Kasumi-1 (cell line): Measurements from ENCODE around the gene HCLS1.
"Not testable (repeated sequence)": the region's sequence is repeated elsewhere in the genome, so short reads cannot be mapped to it uniquely, and the experiment has no call there.

Experiments used
- DNase-seq, 2 experiments: peaks; one replicate each; lab custom pipeline; 2025; lab: John Stamatoyannopoulos, UW

The HCLS1 gene

DNA sequence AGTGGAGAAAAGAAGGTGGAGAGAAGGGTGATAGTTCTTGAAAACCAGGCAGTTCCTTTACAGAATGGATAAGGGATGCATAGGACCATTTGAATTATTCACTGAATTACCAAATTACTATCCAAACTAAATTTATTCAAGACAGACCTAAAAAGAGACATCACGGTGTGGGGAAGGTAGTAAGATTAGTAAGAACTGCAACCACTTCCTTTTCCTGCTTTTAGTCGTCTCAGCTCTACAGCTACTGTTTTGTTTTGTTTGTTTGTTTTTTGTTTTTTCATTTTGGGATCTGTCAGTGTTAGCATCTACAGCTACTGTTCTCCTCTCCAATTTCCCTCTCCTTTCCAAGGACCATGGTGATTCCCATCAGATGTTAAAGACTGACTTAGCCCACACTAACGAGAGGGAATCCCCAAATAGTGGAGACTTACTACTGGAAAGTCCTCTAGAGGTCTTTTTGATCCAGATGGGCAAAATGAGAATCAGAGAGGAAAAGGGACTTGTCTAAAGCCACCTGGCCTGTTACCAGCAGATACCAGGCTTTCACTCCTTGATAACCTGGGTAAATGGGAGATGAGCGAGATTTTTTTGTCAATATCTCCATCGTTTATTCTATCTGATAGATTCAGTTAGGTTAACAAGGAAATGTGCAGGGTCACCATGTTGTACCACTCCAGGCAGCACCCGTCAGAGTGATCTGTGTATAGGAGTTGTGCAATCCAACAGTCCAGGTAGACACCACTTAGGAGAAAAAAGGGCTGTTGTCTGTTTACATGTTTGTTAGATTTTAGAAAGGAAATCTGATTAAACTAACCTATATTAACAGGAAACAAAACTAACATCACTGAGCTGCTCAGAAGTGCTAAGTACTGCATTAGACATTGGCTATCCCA lies 6.0 kb downstream of the HCLS1 start:
- no peak for DNase-seq

DNA sequence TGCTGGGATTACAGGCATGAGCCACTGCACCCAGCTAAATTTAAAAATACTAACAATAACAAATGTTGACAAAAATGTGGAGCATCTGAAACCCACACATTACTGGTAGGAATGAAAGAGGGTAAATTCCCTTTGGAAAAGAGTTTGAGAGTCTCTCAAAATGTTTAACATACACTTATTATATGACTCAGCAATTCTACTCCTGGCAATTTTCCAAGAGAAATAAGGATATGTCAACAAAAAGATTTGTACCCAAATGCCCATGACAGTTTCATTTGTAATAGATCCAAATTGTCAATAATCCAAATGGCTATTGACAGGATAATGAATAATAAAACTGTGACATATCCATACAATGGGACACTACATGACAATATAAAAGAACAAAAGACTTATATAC lies 9.0 kb downstream of the HCLS1 start:
- DNase-seq = no peak

DNA sequence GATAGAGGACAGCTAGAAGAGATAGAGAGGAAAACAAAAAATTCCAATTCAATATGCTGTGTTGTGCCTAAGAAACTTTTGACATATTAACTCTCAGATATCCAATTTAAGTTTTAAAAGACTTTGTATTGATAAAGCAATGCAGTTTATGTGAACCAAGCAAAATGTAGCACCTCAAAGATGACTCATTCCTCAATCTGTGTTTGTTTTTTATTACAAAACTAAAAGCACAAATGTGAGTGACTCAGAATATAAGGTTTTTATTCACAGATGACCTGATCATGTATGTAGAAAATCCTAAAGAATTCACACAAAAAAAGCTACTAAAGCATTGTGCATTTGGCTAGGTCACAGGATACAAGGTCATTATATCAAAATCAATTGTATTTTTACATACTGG lies 11.1 kb downstream of the HCLS1 start:
- DNase-seq = no peak

DNA sequence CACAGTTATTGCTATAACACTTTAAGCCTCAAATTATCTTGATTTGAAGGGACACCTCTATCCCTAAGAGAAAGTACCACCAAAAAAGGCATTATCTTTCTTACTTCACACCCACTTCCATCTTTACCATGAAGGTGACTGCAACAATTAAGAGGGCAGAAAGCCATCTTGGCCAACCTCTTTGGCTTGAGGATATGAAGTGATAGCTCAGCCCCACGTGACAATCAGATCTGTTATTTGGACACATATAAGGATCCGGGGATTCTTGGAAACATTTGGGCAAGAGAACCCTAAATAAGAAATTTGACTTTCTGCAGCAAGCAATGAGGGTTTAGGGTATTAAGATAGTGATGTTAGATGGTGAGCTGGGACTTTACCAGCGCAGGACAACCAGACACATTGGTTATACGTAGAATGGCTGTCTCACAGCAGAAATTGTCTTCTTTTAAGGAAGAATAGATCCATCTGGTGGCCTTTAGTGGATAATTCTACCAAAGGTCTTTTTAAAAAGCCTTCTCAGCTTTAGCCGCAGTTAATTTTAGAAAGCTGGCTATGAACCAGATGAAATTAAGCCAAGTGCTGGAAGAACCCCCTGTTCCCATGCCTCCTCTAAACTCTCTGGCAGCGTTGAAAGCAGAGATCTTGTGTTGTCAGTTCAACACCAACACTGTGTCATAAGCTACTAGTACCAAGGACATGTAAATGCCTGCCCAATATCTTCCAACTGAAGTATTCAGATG lies 12.3 kb downstream of the HCLS1 start:
- DNase-seq = no peak

DNA sequence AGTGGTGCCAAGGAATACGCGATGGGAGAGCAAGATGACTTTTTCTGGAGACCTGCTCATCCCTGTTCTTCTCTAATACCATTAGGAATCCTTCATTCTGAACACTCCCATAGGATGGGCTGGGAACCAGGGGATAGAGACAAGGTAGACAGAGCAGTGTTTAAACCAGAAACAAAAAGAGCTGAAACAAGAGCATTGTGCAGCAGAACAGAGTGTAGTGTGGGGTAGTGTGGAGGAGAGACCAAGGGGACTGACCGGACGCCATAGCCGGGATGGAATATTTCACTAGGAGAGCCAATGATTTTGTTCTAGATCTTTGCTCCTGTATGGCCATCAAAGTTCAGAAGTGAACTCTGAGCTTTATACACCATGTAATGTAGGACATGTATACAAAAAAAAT lies 15.6 kb downstream of the HCLS1 start:
- DNase-seq = no peak

DNA sequence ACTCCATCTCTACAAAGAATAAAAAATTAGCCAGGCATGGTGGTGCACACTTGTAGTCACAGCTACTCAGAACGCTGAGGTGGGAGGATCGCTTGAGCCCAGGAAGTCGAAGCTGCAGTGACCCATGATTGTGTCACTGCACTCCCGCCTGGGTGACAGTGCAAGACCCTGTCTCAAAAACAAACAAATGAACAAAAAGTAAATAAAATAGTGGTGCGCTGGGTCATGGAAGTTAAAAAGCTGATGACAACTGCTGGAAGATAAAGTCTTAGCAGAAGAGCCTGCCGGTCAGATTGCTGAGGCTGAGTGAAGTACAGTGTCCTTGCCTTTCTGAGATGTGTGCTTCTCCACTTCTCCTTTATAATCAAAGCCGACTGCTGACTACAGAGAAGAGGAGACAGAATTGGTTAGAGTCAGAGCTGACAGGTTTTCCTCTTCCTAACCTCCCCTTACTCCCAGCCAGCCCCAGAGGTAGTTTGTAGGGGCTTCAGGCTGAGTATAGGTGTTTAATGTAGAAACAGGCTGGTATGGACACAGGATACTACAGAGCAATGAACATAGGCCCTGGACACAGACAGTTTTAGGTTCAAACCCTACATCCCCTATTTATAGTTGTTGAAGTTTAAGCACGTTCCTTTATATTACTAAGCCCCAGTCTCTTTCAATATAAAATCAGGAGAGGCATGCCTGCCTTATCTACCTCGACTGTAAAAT lies 17.9 kb downstream of the HCLS1 start:
- no peak for DNase-seq

DNA sequence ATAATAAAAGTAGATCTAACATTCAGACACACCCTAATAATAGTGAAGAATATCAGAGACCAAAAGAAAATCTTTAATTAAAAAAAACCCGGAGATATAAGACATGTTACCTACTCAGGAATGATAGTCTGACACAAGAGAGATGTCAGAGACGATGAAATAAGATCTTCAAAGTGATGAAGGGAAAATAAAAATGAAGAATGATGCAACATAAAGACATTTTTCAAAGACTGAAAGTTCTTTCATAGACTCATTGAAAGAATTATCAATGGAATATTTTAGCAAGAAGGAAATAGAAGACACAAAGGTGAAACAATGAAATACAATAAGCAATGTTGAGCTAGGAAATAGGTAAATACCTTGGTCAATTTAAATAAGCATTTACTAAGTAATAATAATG lies 19.6 kb downstream of the HCLS1 start:
- no peak for DNase-seq

DNA sequence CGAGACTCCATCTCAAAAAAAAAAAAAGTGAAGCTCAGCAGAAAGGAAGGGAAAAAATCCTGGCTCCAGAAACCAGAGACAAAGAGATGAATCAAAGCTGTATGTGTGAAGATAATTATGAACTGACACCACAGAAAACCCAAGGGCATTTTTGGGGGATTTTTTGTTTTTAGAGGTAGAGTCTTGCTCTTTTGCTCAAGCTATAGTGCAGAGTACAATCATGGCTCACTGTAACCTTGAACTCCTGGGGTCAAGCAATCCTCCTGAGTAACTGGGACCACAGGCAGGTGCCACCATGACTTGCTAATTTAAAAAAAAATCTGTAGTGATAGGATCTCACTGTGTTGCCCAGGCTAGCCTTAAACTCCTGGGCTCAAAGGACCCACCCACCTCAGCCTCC lies 22.8 kb downstream of the HCLS1 start:
- DNase-seq = no peak

DNA sequence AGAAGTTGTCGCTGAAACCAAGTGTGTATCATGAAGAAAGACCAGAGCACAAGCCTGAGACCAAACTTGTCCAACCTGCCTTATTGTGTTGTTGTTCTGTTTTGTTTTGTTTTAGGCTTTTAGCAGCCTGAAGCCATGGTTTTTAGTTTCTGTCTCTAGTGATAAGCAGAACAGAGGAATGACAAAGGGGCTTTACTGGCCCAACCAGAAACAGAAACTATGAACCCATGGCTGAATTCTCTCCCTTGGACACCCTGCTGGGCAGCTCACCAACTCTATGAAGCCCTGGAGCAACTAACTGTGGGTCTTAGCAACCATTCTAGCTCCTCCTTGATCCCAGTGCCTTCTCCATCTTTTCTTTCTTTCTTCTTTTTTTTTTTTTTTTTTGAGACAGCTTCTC lies 30.3 kb downstream of the HCLS1 start:
- DNase-seq = no peak

DNA sequence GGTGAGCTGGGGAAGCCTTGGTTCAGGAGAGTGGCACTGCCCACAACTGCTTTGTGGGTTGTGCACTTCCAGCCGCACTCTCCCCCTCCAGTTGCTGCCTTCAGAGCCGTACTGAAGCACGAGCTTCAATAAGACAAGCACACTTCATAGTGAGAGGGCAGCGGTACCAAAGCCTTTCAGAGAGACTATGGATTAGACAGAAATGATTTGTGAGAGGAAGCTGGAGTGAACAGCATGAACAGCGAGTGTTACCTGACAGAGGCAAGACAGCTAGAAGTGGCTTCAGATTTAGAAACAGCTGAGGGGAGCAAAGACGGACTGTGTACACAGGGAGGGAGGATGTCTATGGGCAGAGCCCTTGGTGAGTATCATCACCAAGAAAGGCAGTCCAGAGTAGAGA lies 31.1 kb downstream of the HCLS1 start:
- DNase-seq = no peak

DNA sequence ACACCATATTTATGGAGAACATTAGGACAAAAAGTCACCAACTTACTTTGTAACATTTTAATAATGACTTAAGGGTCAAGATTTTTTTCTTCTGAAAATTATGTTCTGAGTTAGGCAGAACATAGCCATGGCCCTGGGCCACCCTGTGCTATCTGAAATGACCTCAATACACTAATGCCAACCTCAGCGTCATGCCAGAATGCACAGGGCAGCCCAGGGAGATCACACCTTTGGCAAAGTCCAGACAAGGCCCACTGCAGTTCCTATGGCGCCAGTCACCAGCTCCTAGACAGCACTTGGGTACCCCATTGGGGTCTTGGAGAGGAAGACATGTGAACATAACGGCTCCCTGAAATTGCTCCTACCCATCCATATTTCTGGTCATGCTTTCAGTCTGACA lies 33.1 kb downstream of the HCLS1 start:
- DNase-seq = no peak

DNA sequence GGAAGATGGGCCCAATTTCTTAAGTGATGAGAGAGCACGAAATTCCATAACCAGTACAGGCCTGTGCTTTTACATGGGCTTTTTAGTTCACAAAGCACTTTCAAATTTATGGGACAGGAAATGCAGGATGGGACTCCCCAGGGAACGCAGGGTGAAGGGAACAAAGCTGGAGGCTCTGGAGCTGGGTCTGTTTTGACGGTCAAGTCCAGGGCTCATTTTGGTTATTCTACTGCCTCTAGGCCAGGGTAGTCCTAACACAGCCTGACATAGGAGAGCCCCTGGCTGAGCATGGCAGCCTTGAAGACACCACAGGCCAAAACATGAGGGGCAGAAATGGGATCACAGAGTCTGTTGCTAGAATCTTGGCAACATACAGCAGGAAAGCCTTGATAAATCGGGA lies 33.5 kb downstream of the HCLS1 start:
- DNase-seq = no peak

DNA sequence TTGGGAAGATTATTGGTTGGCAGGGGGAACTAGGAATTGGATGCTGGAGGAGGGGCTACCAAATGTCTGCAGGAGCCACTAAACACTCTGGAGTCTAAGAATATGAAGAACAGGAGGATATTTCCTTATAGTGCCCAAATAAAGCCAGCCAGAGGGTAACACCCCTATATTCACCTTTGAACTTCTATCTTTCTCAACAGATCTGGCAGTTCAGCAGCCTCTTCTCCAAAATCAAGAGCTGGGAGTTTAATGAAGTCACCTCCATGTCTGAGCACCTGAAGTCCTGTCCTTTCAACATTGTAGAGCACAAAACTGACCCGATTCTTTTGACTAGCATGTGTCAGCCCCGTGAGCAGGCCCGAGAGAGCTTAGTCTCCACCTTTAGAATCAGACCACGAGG lies 34.2 kb downstream of the HCLS1 start:
- DNase-seq = no peak

DNA sequence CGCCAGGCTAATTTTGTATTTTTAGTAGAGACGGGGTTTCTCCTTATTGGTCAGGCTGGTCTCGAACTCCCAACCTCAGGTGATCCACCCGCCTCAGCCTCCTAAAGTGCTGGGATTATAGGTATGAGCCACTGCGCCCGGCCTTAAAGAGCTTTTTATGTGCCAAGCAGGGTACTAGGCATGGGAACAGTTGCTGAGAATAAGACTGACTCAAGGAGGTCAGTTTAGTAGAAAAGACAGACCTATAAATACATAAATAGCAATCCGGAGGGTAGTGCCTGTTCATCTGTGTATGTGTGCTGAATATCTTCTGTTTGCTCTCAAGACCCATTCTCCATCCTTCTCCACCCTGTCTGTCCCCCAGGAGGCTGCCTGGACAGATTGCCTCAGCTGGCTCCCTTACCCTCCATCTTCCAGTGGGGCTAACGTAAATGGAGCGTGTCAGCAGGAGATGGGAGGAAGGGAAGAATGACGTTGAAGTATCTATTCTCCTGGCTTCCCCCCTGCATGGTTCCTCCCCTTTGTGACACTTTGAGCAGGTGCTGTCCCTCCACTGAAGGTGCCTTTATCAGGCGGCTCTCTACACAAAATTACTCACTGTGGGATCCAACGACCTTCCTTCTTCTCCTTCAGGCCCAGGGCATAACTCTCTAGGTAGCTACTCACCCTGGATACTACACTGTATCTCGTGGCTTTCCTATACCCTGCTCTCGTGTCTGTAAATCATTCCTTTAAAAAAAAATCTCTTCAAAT lies 36.4 kb downstream of the HCLS1 start:
- no peak for DNase-seq

DNA sequence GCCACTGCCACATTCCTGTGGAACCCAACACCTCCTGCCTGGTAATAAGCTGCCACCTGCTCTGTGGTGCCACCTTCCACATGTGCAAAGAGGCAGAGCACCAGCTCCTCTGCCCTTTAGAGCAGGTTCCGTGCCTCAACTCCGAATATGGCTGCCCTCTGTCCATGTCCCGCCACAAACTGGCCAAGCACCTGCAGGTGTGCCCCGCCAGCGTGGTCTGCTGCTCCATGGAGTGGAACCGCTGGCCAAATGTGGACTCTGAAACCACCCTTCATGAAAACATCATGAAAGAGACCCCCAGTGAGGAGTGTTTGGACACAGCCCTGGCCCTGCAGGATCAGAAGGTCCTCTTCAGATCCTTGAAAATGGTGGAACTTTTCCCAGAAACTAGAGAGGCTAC lies 39.2 kb downstream of the HCLS1 start:
- DNase-seq = no peak

DNA sequence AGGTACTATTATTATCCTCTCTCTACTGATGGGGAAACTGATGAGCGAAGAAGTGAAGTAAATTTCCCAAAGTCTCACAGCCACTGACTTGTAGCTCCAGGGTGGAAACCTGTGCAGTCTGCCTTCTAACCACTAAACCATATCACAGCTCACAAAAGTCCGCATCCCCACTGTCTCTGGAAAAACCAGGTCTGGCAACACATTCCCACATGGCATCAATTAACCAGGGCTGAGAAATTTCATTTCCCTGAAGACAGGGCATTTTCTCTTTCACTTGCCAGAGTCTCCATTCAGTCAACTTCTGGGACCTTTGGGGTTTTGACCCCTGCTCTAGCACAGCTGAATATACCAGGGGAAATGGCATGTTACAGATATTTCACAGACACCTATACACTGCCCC lies 41.0 kb downstream of the HCLS1 start:
- DNase-seq = no peak

DNA sequence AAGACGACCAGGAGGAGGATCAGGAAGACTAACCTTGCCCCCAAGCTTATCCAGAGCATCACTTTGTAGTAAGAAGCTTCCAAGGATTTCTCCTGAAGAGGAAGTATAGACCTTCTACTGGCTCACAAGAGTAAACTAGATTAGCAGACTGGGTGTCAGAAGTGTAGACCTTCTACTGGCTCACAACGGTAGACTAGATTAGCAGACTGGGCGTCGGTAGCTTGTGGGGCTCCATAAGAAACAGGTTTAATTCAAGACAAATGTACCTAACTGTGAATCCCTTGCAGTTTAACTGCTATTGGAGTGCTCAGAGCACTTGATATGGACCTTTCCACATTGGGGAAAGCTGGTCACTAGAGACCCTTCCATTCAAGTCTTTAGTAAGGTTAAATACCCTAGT lies 54.6 kb downstream of the HCLS1 start:
- no peak for DNase-seq

DNA sequence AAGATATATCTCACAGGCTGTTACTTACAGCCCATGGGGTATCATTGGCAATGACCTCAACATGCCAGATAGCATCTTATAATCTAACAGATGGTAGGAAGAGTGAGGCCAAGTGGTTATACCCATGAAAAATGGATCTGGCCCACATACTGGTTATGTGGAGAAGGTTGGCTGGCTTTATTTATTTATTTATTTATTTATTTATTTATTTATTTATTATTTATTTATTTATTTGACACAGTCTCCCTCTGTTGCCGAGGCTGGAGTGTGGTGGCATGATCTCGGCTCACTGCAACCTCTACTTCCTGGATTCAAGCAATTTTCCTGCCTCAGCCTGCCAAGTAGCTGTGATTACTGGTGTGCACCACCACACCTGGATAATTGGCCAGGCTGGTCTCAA lies 55.9 kb downstream of the HCLS1 start:
- DNase-seq = no peak

DNA sequence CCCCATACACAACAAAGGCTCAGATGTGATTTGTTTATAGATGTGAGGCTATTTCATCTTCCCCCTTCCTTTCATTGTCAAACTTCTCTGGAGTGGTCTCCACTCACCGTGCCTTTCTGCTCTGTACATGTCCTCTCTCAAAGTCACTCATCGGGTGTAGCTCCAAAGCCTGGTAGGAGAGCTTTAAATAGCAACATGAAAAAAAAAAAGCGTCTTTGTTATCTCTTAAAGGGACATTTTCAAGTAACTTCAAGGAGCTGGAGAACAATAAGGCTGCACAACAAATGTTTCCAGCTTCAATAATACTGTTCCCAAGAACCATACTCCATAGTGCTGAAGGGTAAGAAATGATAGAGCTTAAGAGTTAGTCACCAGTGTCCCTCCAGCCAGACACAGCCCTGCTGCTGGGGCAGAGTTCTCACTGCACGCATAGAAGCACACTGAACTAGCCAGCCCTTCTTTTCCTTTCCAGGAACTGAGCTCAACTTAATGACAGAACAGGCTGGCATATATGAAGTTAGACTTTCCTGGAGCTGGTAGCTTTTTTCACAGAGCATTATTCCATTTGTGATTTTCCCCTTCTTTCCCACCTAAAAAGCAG lies 59.4 kb downstream of the HCLS1 start:
- no peak for DNase-seq

DNA sequence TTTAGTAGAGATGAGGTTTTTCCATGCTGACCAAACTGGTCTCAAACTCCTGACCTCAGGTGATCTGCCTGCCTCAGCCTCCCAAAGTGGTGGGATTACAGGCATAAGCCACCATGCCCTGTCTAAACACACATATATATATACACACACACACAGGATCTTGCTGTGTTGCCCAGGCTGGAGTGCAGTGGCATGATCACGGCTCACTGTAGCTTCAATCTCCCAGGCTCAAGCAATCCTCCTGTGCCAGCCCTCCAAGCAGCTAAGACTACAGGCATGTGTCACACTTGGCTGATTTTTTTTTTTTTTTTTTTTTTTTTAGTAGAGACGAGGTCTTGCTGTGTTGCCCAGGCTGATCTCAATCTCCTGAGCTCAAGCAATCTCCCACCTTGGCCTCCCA lies 60.8 kb downstream of the HCLS1 start:
- not testable (repeated sequence) for DNase-seq

DNA sequence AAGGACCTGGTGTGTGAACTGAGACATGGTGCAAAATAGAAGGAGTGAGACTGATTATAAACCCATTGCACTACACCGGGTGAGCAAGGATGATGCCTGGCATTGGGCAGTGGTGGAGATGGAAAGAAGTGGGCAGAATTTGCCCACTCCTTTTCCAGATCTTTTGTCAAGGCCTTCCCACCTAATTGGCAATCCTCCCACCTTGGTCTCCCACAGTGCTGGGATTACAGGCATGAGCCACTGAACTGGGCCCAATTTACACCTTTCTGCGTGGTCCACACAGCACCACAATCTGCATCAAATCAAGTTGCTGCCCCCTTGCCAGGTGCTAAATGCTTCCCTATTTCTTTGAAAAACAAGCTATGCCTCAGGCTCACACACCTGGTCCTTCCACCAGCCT lies 62.1 kb downstream of the HCLS1 start:
- DNase-seq = no peak
